ENCODE data around the gene AKAP10. TPM values are rescaled to one million over a fixed set of nuclear protein-coding genes. Genes with fewer than 3 reads are reported as not detected.

Gene AKAP10
- total and polyA plus RNA-seq, 2 of the 8 experiments (the other 6 are each of a cell fraction or from before 2014, with no cell fraction given), result 13.3 to 27.0 TPM

GRCh38 chr17:19904924-19905323, 72.7 kb downstream of the AKAP10 start (continued):
- TF ChIP-seq, protein P1, sequence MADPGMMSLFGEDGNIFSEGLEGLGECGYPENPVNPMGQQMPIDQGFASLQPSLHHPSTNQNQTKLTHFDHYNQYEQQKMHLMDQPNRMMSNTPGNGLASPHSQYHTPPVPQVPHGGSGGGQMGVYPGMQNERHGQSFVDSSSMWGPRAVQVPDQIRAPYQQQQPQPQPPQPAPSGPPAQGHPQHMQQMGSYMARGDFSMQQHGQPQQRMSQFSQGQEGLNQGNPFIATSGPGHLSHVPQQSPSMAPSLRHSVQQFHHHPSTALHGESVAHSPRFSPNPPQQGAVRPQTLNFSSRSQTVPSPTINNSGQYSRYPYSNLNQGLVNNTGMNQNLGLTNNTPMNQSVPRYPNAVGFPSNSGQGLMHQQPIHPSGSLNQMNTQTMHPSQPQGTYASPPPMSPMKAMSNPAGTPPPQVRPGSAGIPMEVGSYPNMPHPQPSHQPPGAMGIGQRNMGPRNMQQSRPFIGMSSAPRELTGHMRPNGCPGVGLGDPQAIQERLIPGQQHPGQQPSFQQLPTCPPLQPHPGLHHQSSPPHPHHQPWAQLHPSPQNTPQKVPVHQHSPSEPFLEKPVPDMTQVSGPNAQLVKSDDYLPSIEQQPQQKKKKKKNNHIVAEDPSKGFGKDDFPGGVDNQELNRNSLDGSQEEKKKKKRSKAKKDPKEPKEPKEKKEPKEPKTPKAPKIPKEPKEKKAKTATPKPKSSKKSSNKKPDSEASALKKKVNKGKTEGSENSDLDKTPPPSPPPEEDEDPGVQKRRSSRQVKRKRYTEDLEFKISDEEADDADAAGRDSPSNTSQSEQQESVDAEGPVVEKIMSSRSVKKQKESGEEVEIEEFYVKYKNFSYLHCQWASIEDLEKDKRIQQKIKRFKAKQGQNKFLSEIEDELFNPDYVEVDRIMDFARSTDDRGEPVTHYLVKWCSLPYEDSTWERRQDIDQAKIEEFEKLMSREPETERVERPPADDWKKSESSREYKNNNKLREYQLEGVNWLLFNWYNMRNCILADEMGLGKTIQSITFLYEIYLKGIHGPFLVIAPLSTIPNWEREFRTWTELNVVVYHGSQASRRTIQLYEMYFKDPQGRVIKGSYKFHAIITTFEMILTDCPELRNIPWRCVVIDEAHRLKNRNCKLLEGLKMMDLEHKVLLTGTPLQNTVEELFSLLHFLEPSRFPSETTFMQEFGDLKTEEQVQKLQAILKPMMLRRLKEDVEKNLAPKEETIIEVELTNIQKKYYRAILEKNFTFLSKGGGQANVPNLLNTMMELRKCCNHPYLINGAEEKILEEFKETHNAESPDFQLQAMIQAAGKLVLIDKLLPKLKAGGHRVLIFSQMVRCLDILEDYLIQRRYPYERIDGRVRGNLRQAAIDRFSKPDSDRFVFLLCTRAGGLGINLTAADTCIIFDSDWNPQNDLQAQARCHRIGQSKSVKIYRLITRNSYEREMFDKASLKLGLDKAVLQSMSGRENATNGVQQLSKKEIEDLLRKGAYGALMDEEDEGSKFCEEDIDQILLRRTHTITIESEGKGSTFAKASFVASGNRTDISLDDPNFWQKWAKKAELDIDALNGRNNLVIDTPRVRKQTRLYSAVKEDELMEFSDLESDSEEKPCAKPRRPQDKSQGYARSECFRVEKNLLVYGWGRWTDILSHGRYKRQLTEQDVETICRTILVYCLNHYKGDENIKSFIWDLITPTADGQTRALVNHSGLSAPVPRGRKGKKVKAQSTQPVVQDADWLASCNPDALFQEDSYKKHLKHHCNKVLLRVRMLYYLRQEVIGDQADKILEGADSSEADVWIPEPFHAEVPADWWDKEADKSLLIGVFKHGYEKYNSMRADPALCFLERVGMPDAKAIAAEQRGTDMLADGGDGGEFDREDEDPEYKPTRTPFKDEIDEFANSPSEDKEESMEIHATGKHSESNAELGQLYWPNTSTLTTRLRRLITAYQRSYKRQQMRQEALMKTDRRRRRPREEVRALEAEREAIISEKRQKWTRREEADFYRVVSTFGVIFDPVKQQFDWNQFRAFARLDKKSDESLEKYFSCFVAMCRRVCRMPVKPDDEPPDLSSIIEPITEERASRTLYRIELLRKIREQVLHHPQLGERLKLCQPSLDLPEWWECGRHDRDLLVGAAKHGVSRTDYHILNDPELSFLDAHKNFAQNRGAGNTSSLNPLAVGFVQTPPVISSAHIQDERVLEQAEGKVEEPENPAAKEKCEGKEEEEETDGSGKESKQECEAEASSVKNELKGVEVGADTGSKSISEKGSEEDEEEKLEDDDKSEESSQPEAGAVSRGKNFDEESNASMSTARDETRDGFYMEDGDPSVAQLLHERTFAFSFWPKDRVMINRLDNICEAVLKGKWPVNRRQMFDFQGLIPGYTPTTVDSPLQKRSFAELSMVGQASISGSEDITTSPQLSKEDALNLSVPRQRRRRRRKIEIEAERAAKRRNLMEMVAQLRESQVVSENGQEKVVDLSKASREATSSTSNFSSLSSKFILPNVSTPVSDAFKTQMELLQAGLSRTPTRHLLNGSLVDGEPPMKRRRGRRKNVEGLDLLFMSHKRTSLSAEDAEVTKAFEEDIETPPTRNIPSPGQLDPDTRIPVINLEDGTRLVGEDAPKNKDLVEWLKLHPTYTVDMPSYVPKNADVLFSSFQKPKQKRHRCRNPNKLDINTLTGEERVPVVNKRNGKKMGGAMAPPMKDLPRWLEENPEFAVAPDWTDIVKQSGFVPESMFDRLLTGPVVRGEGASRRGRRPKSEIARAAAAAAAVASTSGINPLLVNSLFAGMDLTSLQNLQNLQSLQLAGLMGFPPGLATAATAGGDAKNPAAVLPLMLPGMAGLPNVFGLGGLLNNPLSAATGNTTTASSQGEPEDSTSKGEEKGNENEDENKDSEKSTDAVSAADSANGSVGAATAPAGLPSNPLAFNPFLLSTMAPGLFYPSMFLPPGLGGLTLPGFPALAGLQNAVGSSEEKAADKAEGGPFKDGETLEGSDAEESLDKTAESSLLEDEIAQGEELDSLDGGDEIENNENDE (IDR thresholded peaks at IDR 0.05; ENCODE audit: insufficient replicate concordance, low read length), result no peak
- no peak for TF ChIP-seq SIRT6 (IDR thresholded peaks at IDR 0.05; ENCODE audit: low read length)

Measured in H1 (cell line).